HG03457 (cell line): Measurements from ENCODE around the gene DNAJC13.

Source experiments
- ATAC-seq: cut with Tn5 transposase; IDR thresholded peaks from one replicate; pipeline ENCODE4 v1.9.1; 2021; ENCODE audit warnings: moderate number of reproducible peaks; ENCODE audit not compliant: unreplicated experiment

DNAJC13 gene

GRCh38 chr3:132587401-132587800 is 170.1 kb downstream of the DNAJC13 start:
- no peak for ATAC-seq
